ENCODE data around the gene FCSK. TPM values are rescaled to one million over a fixed set of nuclear protein-coding genes. Genes with fewer than 3 reads are reported as not detected.
A peak's percentile ranks its signal among the peaks of the same experiment; 100 is the strongest.
"Not testable (repeated sequence)": the region's sequence is repeated elsewhere in the genome, so short reads cannot be mapped to it uniquely, and the experiment has no call there.

FCSK gene
- total and polyA plus RNA-seq, 4 donors: 5.4 to 21.2 (median 12.9) TPM

- no peaks in the 10 kb centered on the region for H3K27me3 ChIP-seq (ENCODE audit: control insufficient read depth in 1 of 2, insufficient read depth in 2 of 2, low read length in 1 of 2)
- no peak overlapping the region for H3K4me3 ChIP-seq (ENCODE audit: low read length in 2 of 2)
- no peak overlapping the region for H3K27ac ChIP-seq (ENCODE audit: low read depth in 1 of 2, low read length in 2 of 2)
- WGBS, 2 donors: 89 to 92% methylated on average over 6 of the region's 6 CpGs
- no peaks in the 10 kb centered on the region for H3K9me3 ChIP-seq (ENCODE audit: control insufficient read depth, low read length)
- intact Hi-C loops (cut with DNase I): no loop called here
- DNase-seq: no peak
- H3K36me3 ChIP-seq (ENCODE audit: control insufficient read depth in 1 of 2, insufficient read depth in 2 of 2, low read length in 1 of 2): no peaks in the 10 kb centered on the region
- no peak for ATAC-seq (ENCODE audit: low FRiP score)
- H3K4me1 ChIP-seq (ENCODE audit: control insufficient read depth in 1 of 2, insufficient read depth in 2 of 2, low read length in 2 of 2): no peaks in the 10 kb centered on the region
Observed at GRCh38 chr16:70448075-70448474, 6.3 kb upstream of the FCSK start.

GRCh38 chr16:70450142-70451003 lies 4.0 kb upstream of the FCSK start:
- H3K27ac ChIP-seq (ENCODE audit: low read depth in 1 of 2, low read length in 2 of 2); DNase-seq; ATAC-seq (ENCODE audit: low FRiP score); H3K27me3 ChIP-seq (ENCODE audit: control insufficient read depth in 1 of 2, insufficient read depth in 2 of 2, low read length in 1 of 2); H3K9me3 ChIP-seq (ENCODE audit: control insufficient read depth, low read length); H3K4me1 ChIP-seq (ENCODE audit: control insufficient read depth in 1 of 2, insufficient read depth in 2 of 2, low read length in 2 of 2); H3K36me3 ChIP-seq (ENCODE audit: control insufficient read depth in 1 of 2, insufficient read depth in 2 of 2, low read length in 1 of 2); H3K4me3 ChIP-seq (ENCODE audit: low read length in 2 of 2): not testable (repeated sequence)
- intact Hi-C loops (cut with DNase I): loop anchor here in 1 of 2 donors (10.0 kb wide), 1 partner anchor 46 kb away; no protein-coding TSS in a partner anchor
- 65 to 67% methylated on average over 33 to 37 of the region's 37 CpGs for WGBS, 2 donors

DNA sequence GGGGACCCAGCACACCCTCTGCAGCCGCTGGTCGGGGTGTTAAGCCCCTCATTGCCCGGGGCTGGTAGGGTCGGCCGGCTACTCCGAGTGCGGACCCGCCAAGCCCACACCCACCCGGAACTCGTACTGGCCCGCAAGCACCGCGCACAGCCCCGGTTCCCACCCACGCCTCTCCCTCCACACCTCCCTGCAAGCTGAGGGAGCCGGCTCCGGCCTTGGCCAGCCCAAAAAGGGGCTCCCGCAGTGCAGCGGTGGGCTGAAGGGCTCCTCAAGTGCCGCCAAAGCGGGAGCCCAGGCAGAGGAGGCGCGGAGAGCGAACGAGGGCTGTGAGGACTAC lies 3.4 kb upstream of the FCSK start:
- 27 to 37% methylated on average over 20 to 25 of the region's 25 CpGs for WGBS, 2 donors
- H3K9me3 ChIP-seq (ENCODE audit: control insufficient read depth, low read length); H3K36me3 ChIP-seq (ENCODE audit: control insufficient read depth in 1 of 2, insufficient read depth in 2 of 2, low read length in 1 of 2); DNase-seq; ATAC-seq (ENCODE audit: low FRiP score); H3K4me3 ChIP-seq (ENCODE audit: low read length in 2 of 2); H3K27me3 ChIP-seq (ENCODE audit: control insufficient read depth in 1 of 2, insufficient read depth in 2 of 2, low read length in 1 of 2); H3K4me1 ChIP-seq (ENCODE audit: control insufficient read depth in 1 of 2, insufficient read depth in 2 of 2, low read length in 2 of 2); H3K27ac ChIP-seq (ENCODE audit: low read depth in 1 of 2, low read length in 2 of 2): not testable (repeated sequence)
- intact Hi-C loops (cut with DNase I): loop anchor here in 1 of 2 donors (10.0 kb wide), 1 partner anchor 46 kb away; no protein-coding TSS in a partner anchor

DNA sequence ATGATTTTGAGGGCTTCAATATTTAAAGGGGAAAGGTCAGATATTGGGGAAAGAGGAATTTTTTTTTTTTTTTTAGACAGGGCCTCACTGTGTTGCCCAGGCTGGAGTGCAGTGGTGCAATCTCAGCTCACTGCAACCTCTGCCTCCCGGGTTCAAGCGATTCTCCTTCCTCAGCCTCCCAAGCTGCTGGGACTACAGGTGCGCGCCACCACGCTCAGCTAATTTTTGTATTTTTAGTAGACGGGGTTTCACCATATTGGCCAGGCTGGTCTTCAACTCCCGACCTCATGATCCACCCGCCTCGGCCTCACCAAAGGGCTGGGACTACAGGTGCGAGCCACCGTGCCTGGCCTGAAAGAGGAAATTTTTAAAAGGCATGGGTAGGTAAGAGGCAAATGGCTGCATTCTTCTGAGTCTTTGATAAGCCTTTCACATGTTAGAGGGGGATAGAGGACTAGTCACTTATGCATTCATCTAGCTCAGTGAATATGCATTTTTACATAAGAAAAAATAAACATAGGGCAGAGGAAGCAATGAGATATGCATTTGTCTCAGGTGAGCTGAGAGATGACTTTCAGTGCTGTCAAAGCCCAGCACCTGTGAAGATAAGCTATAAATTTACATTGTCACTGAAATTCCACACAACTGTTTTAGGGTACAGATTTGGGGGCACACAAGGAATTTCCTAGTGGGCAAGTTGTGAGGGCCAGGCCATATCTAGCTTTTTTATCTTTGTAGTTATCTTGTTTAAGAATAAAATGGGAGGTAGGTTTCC lies 1.1 kb upstream of the FCSK start:
- no peaks in the 10 kb centered on the region for H3K36me3 ChIP-seq (ENCODE audit: control insufficient read depth in 1 of 2, insufficient read depth in 2 of 2, low read length in 1 of 2)
- no peak overlapping the region for H3K27ac ChIP-seq (ENCODE audit: low read depth in 1 of 2, low read length in 2 of 2)
- no peaks in the 10 kb centered on the region for H3K4me1 ChIP-seq (ENCODE audit: control insufficient read depth in 1 of 2, insufficient read depth in 2 of 2, low read length in 2 of 2)
- DNase-seq (no peak), ATAC-seq (ENCODE audit: low FRiP score) (no peak)
- peak overlapping the region in 1 of 2 donors; percentile 85 for H3K4me3 ChIP-seq (ENCODE audit: low read length in 2 of 2)
- WGBS, 2 donors: 97 to 99% methylated on average over 11 of the region's 11 CpGs
- no peaks in the 10 kb centered on the region for H3K27me3 ChIP-seq (ENCODE audit: control insufficient read depth in 1 of 2, insufficient read depth in 2 of 2, low read length in 1 of 2)
- intact Hi-C loops (cut with DNase I): loop anchor here in 1 of 2 donors (10.0 kb wide), 1 partner anchor 49 kb away; no protein-coding TSS in a partner anchor
- H3K9me3 ChIP-seq (ENCODE audit: control insufficient read depth, low read length): no peaks in the 10 kb centered on the region

GRCh38 chr16:70453892-70454221 lies 538 bp upstream of the FCSK start:
- Histone ChIP-seq H3K36me3 (ENCODE audit: control insufficient read depth in 1 of 2, insufficient read depth in 2 of 2, low read length in 1 of 2) (no peaks in the 10 kb centered on the region), H3K4me1 (ENCODE audit: control insufficient read depth in 1 of 2, insufficient read depth in 2 of 2, low read length in 2 of 2) (no peaks in the 10 kb centered on the region), H3K27me3 (ENCODE audit: control insufficient read depth in 1 of 2, insufficient read depth in 2 of 2, low read length in 1 of 2) (no peaks in the 10 kb centered on the region), H3K27ac (ENCODE audit: low read depth in 1 of 2, low read length in 2 of 2) (no peak overlapping the region), H3K4me3 (ENCODE audit: low read length in 2 of 2) (peak overlapping the region; percentile 67 to 85), H3K9me3 (ENCODE audit: control insufficient read depth, low read length) (no peaks in the 10 kb centered on the region)
- ATAC-seq (ENCODE audit: low FRiP score) (peak; percentile 23), DNase-seq (no peak)
- 0 to 1% methylated on average over 8 of the region's 8 CpGs for WGBS, 2 donors
- intact Hi-C loops (cut with DNase I): loop anchor here in 1 of 2 donors (10.0 kb wide), 1 partner anchor 49 kb away; no protein-coding TSS in a partner anchor

- no peaks in the 10 kb centered on the region for H3K27me3 ChIP-seq (ENCODE audit: control insufficient read depth in 1 of 2, insufficient read depth in 2 of 2, low read length in 1 of 2)
- no peak for ATAC-seq (ENCODE audit: low FRiP score)
- no peaks in the 10 kb centered on the region for H3K36me3 ChIP-seq (ENCODE audit: control insufficient read depth in 1 of 2, insufficient read depth in 2 of 2, low read length in 1 of 2)
- H3K4me3 ChIP-seq (ENCODE audit: low read length in 2 of 2): no peak overlapping the region
- no peak overlapping the region for H3K27ac ChIP-seq (ENCODE audit: low read depth in 1 of 2, low read length in 2 of 2)
- H3K4me1 ChIP-seq (ENCODE audit: control insufficient read depth in 1 of 2, insufficient read depth in 2 of 2, low read length in 2 of 2): no peaks in the 10 kb centered on the region
- no peak for DNase-seq
- H3K9me3 ChIP-seq (ENCODE audit: control insufficient read depth, low read length): no peaks in the 10 kb centered on the region
- intact Hi-C loops (cut with DNase I): loop anchor here in 1 of 2 donors (10.0 kb wide), 1 partner anchor 51 kb away; no protein-coding TSS in a partner anchor
- 87 to 96% methylated on average over 7 of the region's 7 CpGs for WGBS, 2 donors
Observed at GRCh38 chr16:70455910-70456309, 1.5 kb downstream of the FCSK start.

- 94% methylated on average over 5 of the region's 5 CpGs for WGBS, 2 donors
- no peak overlapping the region for H3K27ac ChIP-seq (ENCODE audit: low read depth in 1 of 2, low read length in 2 of 2)
- no peaks in the 10 kb centered on the region for H3K4me1 ChIP-seq (ENCODE audit: control insufficient read depth in 1 of 2, insufficient read depth in 2 of 2, low read length in 2 of 2)
- no peaks in the 10 kb centered on the region for H3K27me3 ChIP-seq (ENCODE audit: control insufficient read depth in 1 of 2, insufficient read depth in 2 of 2, low read length in 1 of 2)
- no peaks in the 10 kb centered on the region for H3K9me3 ChIP-seq (ENCODE audit: control insufficient read depth, low read length)
- H3K4me3 ChIP-seq (ENCODE audit: low read length in 2 of 2): no peak overlapping the region
- intact Hi-C loops (cut with DNase I): loop anchor here in 1 of 2 donors (10.0 kb wide), 1 partner anchor 53 kb away; no protein-coding TSS in a partner anchor
- DNase-seq: no peak
- ATAC-seq (ENCODE audit: low FRiP score): no peak
- no peaks in the 10 kb centered on the region for H3K36me3 ChIP-seq (ENCODE audit: control insufficient read depth in 1 of 2, insufficient read depth in 2 of 2, low read length in 1 of 2)
Observed at GRCh38 chr16:70457446-70458166, 3.2 kb downstream of the FCSK start.

DNA sequence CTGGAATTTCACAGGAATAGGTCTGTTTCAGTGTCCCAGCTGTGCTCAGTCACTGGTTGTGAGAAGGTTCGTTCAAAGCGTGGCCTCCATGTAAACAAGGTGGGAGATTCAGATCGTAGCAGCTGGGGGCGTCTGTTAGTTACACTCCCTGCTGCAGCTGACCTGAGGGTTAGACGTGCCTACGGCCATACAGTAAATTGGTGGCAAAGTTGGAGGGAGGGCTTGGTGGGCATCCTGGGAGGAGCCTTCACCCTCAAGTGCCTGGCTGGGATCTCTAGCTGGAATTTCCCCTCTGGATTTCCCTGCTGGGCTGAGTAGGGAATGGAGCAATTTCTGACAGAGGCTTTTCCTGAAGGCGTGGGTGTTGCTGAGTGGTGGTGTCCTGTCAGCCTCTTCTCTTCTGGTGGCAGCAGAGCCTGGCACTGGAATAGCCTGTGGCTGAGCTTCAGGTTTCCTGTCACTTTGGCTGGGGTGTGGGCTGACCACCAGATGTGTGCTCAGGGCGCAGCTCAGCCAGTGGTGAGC lies 6.4 kb downstream of the FCSK start:
- no peaks in the 10 kb centered on the region for H3K9me3 ChIP-seq (ENCODE audit: control insufficient read depth, low read length)
- no peak for ATAC-seq (ENCODE audit: low FRiP score)
- H3K27me3 ChIP-seq (ENCODE audit: control insufficient read depth in 1 of 2, insufficient read depth in 2 of 2, low read length in 1 of 2): no peaks in the 10 kb centered on the region
- intact Hi-C loops (cut with DNase I): no loop called here
- H3K36me3 ChIP-seq (ENCODE audit: control insufficient read depth in 1 of 2, insufficient read depth in 2 of 2, low read length in 1 of 2): peaks cover 0 to 3% of the 10 kb centered on the region in 2 donors
- 77 to 78% methylated on average over 8 of the region's 8 CpGs for WGBS, 2 donors
- H3K4me3 ChIP-seq (ENCODE audit: low read length in 2 of 2): no peak overlapping the region
- H3K27ac ChIP-seq (ENCODE audit: low read depth in 1 of 2, low read length in 2 of 2): no peak overlapping the region
- no peak for DNase-seq
- no peaks in the 10 kb centered on the region for H3K4me1 ChIP-seq (ENCODE audit: control insufficient read depth in 1 of 2, insufficient read depth in 2 of 2, low read length in 2 of 2)
